Activated T-cell treated with anti-CD3 and anti-CD28 coated beads for 48 hours (primary cell): ENCODE measurements around the gene ALOX5AP.

ENCODE experiments used
- DNase-seq: peaks from one replicate; pipeline ENCODE4 v3.0.0-alpha.2; 2020; ENCODE audit warnings: low read depth

ALOX5AP gene

DNA sequence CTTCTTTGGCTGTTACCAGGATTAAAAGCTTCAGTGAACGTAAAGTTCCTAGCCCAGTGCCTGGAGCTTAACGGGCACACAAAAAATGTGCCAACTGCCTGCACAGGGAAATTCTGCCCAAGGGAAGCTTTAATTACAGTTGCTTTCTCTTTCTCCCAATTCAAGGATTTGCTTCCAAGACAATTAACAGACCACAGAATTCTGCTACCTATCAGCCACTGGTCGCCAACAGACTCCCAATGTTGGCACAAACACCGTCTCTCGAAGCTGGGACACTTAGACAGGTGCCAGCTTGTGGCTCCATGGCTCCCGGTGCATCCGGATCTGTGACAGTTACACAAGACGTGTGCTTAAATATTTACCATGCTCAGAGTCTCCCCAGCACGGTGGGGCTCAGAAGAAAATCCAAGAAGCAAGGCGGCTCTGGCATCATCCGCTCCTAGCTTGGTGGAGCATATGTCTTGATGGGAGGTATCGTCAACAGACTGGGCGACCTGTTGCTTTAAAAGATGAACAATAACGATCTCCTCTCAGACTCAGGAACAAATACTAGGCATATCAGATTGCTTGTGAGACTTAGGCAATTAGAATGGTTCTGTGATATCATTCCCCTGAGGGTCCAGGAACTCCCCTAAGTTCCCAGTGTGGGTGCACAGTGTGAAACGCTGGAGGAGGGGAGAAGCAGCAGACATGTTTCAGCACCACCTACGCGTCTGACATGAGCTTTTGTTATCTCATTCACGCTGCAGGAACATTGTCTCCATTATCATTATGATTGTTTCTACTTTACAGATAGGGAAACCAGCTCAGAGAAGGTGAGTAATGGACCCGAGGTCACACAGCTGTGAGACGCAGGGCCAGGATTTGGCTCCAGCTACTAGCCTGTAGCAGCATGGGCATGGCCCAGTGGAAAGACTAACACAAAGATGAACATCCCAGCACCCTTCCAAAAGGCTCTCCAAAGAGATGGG lies 61.6 kb downstream of the ALOX5AP start:
- peak; percentile 18 for DNase-seq

DNA sequence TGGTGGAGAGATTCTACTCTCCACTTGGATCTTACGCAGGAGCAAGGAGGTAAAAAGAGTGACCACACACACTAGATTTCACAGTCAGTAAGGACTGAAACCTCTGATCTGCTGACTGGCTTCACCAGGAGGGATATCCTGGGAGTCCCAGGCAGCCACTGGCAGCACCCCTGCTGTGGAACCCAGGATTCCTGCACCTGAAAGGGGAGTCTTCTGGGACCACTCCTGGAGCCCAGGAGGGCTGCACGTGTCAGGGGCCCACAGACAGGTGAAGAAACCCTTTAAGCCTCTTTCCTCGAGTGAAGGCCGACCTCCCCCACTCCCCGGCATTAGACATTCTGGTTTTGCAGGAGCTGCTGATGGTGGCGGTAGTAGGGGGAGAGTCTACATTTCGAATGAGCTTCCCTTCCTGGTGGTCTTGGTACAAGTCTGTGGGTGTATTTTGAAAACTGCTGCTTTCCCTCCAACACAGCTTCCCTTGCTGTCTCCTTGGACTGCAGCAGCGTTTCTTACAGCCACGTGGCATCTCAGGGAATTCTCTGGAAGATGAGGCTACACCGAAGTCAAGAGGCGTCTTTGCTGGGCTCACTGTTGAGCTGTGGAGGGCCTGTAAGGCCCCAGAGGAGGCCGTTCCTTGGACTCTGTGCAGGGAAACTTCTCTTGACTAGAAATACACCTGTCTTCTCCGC lies 62.6 kb downstream of the ALOX5AP start:
- DNase-seq: no peak

DNA sequence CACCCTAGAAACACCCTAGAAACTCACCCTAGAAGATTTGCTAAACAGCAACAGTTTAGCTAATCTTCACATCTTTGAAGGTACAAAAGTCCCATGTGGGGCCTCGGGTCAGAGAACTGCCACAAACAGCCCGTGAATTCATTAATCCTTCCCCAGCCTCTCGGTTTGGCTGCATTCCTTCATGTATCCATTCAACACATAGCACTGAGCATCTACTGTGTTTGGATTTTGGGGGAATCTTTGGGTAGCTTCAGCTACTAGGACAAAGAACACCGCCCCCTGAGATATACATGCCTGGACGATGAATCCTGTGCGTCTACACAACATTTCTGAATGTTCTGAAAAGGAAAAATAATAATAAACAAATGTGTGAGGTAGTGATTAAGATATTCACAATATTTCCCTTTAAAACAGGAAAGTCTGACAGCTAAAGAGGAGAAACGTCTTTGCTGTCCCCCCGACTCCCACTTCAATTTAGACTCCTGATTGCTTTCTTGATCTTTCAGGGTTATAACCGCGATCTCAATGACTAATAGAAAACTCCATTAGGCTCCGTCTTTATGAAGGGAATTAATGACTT lies 63.5 kb downstream of the ALOX5AP start:
- DNase-seq: no peak

DNA sequence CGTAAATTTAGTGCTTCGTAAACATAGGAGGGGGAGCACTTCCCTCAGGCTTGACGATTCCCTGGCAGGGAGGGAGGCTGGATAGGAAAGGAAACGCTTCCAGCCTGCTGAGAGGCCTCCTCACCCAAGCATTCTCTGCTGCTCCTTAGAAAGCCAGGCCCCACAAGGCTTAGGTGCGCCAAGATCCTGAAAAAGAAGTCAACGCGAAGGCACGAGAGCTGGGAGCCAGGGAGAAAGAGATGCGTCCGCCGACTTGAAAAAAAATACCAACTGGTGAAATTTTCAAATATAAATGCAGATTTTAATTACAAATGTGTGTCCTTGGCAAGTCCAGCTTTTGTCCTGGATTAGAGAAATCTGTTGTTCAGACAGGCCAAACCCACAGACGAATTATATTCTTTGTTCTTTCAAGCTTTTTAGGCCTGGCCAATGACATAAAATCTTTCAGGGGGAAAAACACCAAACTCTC lies 64.0 kb downstream of the ALOX5AP start:
- DNase-seq: no peak

DNA sequence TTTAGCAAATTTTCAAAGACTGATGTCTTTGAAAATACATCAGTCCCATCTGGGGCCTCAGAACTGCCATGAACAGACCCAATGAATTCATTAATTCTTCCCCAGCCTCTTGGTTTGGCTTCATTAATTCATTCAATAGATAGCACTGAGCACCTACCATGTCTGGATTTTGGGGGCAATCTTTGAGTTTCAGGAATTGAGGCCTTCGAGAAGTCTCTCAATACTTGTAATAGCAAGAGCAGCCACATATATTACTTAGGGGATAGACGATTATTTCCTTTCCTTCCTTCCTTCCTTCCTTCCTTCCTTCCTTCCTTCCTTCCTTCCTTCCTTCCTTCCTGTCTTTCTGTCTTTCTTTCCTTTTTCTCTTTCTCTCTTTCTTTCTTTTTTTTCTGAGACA lies 64.8 kb downstream of the ALOX5AP start:
- no peak for DNase-seq

DNA sequence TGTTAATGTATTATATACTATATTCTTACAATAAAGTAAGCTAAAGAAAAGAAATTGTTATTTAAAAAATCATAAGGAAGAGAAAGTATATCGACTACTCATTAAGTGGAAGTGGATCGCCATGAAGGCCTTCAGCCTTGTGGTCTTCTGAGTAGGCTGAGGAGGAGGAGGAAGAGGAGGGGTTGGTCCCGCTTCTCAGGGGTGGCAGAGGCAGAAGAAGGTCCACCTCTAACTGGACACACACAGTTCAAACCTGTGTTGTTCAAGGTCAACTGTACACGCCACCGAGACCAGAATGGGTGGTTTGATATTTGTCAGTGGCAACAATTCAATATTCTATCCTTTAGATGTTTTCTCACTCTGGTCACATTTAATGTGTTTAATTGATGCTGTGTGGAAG lies 67.2 kb downstream of the ALOX5AP start:
- DNase-seq: no peak

DNA sequence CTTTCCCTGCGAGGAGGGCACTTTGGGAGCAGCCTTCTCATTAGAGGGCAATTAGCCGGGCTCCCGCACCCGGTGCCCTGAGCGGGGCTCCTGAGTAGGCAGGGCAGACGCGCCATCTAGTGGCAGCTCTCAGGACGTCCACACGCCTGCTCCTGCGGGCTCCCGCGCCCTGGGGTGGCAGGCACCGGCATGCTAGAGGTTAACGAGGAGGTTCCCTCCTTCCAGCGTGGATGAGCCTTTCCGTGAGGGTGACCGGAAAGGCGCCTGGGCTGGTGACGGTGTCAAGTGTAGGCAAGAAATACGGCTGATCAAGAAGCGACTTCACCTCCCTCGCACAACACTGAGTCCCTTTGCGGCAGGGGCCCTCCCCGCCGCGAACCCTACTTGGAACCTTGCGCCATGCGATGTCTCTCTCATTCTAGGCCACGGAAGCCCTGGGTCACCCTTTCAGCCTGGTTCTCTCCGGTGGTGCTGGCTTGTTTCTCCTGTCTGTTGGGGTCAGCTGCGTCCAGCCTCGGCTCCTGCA lies 67.7 kb downstream of the ALOX5AP start:
- peak; percentile 82 for DNase-seq

DNA sequence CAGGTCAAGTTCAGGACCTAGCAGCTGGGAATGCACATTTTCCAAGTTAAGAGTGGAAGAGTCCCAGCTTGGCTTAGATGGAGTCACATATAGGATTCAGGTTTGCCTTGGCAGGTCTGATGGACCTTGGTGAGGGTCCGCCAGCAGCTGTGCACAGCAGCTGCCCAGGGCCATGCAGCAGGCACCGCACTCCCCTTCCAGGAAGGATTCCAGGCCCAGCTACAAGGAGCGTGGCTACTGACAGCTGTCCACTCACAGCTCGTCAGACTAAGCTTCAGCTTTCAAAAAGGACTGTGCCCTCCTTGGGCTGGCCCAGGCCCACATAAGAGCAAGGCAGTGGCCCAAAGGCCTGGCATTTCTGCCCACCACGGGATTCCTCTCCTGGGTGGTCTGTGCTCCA lies 68.4 kb downstream of the ALOX5AP start:
- DNase-seq: no peak

DNA sequence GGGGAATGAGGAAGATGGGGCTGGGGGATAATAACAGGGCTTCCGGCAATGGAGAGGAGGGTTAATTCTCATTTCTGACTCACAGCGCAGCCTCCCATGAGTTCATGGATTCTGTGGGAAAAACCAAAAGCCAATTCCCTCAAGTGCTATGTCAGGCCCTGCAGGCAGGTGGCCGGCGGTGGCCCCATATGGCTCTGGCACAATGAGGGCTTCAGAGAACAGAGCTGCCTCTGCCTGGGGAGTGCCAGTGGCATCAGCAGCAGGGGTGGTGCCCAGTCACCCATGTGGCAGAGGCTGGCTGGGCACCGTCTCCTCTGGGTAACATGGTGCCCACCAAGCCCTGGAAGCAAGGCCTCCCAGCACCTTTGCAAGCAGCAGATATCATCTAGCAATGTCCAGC lies 69.1 kb downstream of the ALOX5AP start:
- DNase-seq: no peak

DNA sequence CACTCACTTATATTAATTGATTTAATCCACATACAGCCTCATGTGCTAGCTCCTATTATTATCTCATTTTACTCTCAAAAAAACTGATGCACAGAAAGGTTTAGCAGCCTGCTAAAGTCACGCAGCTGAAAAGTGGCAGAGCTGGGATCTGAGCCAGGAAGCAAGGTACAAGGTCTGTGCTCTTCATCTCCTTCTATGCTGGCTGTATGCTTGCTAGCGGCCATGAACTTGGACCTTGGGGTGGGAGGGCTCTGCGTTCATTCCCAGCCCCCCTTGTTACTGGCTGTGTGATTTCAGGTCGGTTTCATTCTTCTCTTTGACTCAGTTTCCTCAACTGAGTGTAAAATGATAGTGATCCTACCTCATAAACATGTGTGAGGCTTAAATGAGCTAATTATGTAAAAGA lies 69.8 kb downstream of the ALOX5AP start:
- DNase-seq: no peak

DNA sequence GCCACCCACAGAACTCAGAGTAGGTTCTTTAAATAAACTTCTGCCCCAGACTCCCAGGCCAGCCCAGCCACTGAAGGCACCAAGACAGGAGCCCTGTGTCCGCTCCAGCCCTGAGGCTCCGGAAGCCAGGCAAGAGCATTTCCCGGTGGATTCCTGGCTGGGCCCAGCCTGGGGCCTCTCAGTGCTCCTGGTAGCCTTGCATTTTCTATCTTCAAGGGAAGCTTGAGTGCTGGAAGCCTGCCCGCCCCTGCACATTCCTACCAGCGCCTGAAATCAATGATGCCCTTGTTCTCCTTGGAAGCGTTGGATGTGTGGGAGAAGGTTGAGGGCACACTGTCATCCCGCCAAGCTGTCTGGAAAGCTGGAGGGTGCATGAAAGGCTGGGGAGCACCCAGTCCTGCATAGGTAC lies 70.3 kb downstream of the ALOX5AP start:
- DNase-seq: no peak

DNA sequence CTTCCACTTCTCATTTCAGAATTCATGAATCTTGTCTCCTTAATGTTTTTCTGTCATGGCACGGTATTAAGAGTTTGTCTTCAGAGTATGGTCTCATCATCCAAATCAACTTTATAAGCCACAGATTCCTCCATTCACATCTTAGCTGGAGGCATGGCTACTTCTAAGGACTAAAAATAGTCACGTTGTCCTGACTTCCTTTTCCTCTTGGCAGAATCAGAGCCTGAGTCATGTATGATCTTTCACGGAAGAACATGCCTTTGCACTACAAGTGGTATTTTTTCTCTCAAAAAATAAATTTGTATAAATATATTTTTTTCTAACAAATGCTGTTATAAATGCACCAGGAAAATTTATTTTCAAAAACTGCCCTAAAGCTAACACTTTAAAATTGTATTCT lies 71.4 kb downstream of the ALOX5AP start:
- no peak for DNase-seq

DNA sequence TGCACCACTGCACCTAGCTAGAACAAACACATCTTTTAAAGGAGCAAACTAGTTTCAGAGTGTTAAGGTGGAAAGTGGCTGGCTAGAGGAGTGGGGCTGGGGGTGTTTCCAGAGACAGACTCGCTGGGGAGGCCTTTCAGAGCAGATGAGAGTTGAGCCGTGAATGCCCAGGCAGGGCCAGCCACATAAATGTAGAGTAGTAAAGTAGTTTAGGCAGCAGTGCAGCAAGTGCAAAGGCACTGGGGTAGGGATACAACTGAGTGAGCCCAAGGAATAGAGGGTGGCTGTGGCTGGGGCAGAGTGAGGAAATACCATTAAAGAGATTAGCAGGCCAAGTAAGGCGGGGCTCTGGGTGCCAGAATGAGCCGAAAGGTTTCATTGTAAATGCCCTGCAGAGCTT lies 72.0 kb downstream of the ALOX5AP start:
- no peak for DNase-seq

DNA sequence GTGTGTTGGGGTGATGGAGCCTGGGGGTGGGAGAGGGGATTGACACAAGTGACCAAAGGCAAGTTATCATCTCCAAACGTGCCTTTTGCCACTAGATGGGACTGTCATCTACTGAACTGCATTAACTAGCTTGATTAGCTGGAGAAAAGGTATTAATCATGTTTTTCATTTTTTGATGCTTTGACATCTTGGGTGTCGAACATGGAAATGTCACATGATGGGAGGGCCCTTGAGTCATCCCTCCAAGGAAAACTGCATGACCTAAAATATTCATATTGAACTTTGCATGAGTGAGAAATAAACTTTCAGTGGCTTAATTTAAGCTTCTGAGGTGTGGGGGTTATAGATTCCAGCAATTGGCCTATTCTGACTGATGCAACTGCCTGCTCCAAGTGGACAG lies 73.3 kb downstream of the ALOX5AP start:
- DNase-seq: no peak

DNA sequence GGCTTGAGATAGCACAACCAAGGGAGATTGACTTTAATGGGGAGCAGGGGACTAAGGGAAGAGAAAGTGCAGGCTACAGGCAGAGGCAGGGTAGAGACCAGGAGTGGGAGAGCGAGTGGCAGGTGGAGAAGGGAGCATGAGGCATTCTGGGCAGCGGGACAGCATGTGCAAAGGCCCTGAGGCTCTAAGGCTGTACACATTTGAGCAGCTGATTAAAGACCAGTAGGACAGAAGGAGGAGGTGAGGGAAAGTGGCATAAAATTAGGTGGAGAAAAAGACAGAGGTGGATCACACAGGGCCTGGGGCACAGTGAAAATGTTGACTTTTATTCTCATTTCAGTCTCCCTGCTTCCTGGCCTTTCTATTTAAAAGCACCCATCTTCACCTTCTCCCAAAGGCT lies 74.4 kb downstream of the ALOX5AP start:
- no peak for DNase-seq

DNA sequence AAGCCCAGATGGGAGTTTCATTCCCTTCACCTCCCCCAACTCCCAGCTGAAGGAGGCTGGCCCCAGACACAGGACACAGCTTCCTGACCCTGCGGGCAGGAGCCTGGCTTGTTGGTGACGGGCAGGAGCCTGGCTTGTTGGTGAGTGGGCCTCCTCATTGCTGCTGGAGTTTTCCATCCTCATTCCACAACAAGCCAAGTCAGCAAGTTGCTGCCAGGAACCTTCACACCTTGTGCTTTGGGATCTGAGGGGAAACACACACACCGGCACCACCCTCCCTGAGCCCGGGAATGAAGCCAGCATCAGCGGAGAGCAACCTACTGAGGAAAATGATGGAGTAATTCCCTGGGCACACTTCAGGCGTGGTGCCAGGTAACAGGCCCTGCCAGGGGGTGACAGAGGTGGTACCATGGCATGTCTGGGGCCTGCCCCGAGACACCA lies 74.9 kb downstream of the ALOX5AP start:
- no peak for DNase-seq

DNA sequence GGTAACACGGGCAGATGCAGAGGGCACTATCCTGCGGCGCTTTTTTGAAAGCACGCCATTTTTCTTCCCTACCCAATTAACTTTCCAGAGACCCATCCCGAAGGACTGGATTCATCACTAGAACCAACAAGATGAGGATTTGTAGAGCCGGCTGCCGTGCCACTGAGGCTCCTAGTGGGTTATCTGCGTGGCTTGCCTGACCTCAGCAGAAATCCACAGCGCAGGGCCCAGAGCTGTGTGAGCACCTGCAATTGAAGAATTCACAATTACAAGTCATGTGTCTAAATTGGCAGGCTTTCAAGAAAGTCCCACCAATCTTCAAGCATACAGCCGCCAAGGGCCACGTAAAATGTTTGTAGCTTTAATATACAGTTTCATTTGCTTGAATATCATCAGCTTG lies 75.5 kb downstream of the ALOX5AP start:
- DNase-seq: no peak
